DOHH2 (cell line): Measurements from ENCODE around the gene ACAN.

Experiments used
- CTCF ChIP-seq: fragments of 200-600 bp; sonication (generic); IDR thresholded peaks from one replicate; pipeline ENCODE4 v1.5.1; 2014; ENCODE audit warnings: antibody characterized with exemption, mild to moderate bottlenecking, low read depth, low read length; ENCODE audit not compliant: poor library complexity, severe bottlenecking
- EZH2phosphoT487 ChIP-seq: fragments of 200-600 bp; sonication (generic); IDR thresholded peaks from 2 replicates; pipeline ENCODE4 v1.6.1; 2017; ENCODE audit warnings: borderline replicate concordance, mild to moderate bottlenecking, antibody characterized with exemption, low read length, moderate library complexity, mixed read lengths

GRCh38 chr15:88872706-88873105 lies 69.5 kb downstream of the ACAN start:
- no peak for TF ChIP-seq CTCF
- no peak for TF ChIP-seq EZH2phosphoT487
